HepG2 (cell line): ENCODE data around the gene ARAP1. TPM values are rescaled to one million over a fixed set of nuclear protein-coding genes. Genes with fewer than 3 reads are reported as not detected.

ENCODE experiments used
- AHDC1 ChIP-seq: sonication (generic); formaldehyde crosslinking; IDR thresholded peaks from 2 replicates; pipeline ENCODE4 v1.5.1; 2020; ENCODE audit warnings: mild to moderate bottlenecking, missing genetic modification reagents, borderline replicate concordance
- KDM3A ChIP-seq: IDR thresholded peaks from 2 replicates; pipeline ENCODE4 v1.6.1; 2018; ENCODE audit warnings: low read depth, missing compliant biosample characterization
- POGK ChIP-seq: sonication (generic); formaldehyde crosslinking; conservative IDR thresholded peaks from 2 replicates; pipeline ENCODE4 v1.8.0; 2022; ENCODE audit warnings: mild to moderate bottlenecking, moderate library complexity, missing genetic modification reagents
- ZNF616 ChIP-seq: sonication (generic); formaldehyde crosslinking; IDR thresholded peaks from 2 replicates; pipeline ENCODE4 v1.5.0; 2020; ENCODE audit warnings: low read depth, mild to moderate bottlenecking, missing genetic modification reagents
- ZNF775 ChIP-seq: sonication (generic); formaldehyde crosslinking; IDR thresholded peaks from 2 replicates; pipeline ENCODE4 v1.4.0; 2020; ENCODE audit warnings: missing genetic modification reagents, mild to moderate bottlenecking, moderate library complexity, borderline replicate concordance
- polyA plus RNA-seq, 8 experiments: library from polyadenylated mRNA; depleted of rRNA in 3 of 8; stranded (reverse) in 7 of 8; unstranded in 1 of 8; fragments of >200 nt; fragmentation: Illumina TruSeq in 4 of 8; extraction: Trizol in 4 of 8; gene quantifications; 2 replicates each; pipeline versions ENCODE4 v1.2.1 to v1.2.3, GENCODE V29; 2011 to 2016; ENCODE audit warnings: low read depth in 4 of 8, missing spikeins in 1 of 8, mixed read lengths in 1 of 8; ENCODE audit not compliant: insufficient read depth in 1 of 8
- total RNA-seq, 5 experiments: library from RNA; depleted of rRNA; stranded (reverse); fragments of >200 nt; fragmentation: Illumina TruSeq; extraction: Trizol; gene quantifications; 2 replicates each; pipeline ENCODE4 v1.2.3, GENCODE V29; 2016; ENCODE audit warnings: low read depth in 1 of 5
- TF ChIP-seq, protein P1 (sequence below): sonication (generic); formaldehyde crosslinking; IDR thresholded peaks from 2 replicates; pipeline ENCODE4 v1.4.0; 2020; ENCODE audit warnings: missing genetic modification reagents, borderline replicate concordance
- TF ChIP-seq, protein P2 (sequence below): IDR thresholded peaks from 2 replicates; pipeline ENCODE4 v1.6.1; 2016; ENCODE audit warnings: low read depth, missing genetic modification reagents, missing compliant biosample characterization
- TF ChIP-seq, protein P3 (sequence below): sonication (generic); formaldehyde crosslinking; IDR thresholded peaks from 2 replicates; pipeline ENCODE4 v1.4.0; 2020; ENCODE audit warnings: missing genetic modification reagents

ARAP1 gene
- total and polyA plus RNA-seq, 2 of the 13 experiments (the other 11 are each of a cell fraction or from before 2014, with no cell fraction given) = 43.2 to 55.5 TPM

GRCh38 chr11:72766152-72766902 lies 14.1 kb upstream of the ARAP1 start (continued):
- TF ChIP-seq AHDC1 (CRISPR knock-in tag) (peak; percentile 52; the same call in 1 of the 2 replicates), KDM3A (CRISPR knock-in tag) (0 out of 2 replicates have a peak, but pooled peaks have one; percentile 48), ZNF616 (CRISPR knock-in tag) (no peak), ZNF775 (CRISPR knock-in tag) (0 out of 2 replicates have a peak, but pooled peaks have one; percentile 36), POGK (CRISPR knock-in tag) (peak; percentile 69)
- TF ChIP-seq, protein P1, sequence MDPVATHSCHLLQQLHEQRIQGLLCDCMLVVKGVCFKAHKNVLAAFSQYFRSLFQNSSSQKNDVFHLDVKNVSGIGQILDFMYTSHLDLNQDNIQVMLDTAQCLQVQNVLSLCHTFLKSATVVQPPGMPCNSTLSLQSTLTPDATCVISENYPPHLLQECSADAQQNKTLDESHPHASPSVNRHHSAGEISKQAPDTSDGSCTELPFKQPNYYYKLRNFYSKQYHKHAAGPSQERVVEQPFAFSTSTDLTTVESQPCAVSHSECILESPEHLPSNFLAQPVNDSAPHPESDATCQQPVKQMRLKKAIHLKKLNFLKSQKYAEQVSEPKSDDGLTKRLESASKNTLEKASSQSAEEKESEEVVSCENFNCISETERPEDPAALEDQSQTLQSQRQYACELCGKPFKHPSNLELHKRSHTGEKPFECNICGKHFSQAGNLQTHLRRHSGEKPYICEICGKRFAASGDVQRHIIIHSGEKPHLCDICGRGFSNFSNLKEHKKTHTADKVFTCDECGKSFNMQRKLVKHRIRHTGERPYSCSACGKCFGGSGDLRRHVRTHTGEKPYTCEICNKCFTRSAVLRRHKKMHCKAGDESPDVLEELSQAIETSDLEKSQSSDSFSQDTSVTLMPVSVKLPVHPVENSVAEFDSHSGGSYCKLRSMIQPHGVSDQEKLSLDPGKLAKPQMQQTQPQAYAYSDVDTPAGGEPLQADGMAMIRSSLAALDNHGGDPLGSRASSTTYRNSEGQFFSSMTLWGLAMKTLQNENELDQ = no peak
- TF ChIP-seq, protein P2, sequence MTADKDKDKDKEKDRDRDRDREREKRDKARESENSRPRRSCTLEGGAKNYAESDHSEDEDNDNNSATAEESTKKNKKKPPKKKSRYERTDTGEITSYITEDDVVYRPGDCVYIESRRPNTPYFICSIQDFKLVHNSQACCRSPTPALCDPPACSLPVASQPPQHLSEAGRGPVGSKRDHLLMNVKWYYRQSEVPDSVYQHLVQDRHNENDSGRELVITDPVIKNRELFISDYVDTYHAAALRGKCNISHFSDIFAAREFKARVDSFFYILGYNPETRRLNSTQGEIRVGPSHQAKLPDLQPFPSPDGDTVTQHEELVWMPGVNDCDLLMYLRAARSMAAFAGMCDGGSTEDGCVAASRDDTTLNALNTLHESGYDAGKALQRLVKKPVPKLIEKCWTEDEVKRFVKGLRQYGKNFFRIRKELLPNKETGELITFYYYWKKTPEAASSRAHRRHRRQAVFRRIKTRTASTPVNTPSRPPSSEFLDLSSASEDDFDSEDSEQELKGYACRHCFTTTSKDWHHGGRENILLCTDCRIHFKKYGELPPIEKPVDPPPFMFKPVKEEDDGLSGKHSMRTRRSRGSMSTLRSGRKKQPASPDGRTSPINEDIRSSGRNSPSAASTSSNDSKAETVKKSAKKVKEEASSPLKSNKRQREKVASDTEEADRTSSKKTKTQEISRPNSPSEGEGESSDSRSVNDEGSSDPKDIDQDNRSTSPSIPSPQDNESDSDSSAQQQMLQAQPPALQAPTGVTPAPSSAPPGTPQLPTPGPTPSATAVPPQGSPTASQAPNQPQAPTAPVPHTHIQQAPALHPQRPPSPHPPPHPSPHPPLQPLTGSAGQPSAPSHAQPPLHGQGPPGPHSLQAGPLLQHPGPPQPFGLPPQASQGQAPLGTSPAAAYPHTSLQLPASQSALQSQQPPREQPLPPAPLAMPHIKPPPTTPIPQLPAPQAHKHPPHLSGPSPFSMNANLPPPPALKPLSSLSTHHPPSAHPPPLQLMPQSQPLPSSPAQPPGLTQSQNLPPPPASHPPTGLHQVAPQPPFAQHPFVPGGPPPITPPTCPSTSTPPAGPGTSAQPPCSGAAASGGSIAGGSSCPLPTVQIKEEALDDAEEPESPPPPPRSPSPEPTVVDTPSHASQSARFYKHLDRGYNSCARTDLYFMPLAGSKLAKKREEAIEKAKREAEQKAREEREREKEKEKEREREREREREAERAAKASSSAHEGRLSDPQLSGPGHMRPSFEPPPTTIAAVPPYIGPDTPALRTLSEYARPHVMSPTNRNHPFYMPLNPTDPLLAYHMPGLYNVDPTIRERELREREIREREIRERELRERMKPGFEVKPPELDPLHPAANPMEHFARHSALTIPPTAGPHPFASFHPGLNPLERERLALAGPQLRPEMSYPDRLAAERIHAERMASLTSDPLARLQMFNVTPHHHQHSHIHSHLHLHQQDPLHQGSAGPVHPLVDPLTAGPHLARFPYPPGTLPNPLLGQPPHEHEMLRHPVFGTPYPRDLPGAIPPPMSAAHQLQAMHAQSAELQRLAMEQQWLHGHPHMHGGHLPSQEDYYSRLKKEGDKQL (CRISPR knock-in tag) = no peak
- TF ChIP-seq, protein P3, sequence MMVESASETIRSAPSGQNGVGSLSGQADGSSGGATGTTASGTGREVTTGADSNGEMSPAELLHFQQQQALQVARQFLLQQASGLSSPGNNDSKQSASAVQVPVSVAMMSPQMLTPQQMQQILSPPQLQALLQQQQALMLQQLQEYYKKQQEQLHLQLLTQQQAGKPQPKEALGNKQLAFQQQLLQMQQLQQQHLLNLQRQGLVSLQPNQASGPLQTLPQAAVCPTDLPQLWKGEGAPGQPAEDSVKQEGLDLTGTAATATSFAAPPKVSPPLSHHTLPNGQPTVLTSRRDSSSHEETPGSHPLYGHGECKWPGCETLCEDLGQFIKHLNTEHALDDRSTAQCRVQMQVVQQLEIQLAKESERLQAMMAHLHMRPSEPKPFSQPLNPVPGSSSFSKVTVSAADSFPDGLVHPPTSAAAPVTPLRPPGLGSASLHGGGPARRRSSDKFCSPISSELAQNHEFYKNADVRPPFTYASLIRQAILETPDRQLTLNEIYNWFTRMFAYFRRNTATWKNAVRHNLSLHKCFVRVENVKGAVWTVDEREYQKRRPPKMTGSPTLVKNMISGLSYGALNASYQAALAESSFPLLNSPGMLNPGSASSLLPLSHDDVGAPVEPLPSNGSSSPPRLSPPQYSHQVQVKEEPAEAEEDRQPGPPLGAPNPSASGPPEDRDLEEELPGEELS (CRISPR knock-in tag) = peak; percentile 60; the same call in 1 of the 2 replicates
